CD4-positive, alpha-beta T cell (primary cell): ENCODE measurements around the gene HMG20B. TPM values are rescaled to one million over a fixed set of nuclear protein-coding genes. Genes with fewer than 3 reads are reported as not detected.

Source experiments
- ATAC-seq: fragments of 200-7000 bp; cut with Tn5 transposase; one replicate; pipeline ENCODE4 v1.10.0; 2022; ENCODE audit warnings: mild to moderate bottlenecking; ENCODE audit not compliant: poor library complexity
- CTCF ChIA-PET: fragments of 350-600 bp; sonication (Branson Sonifier 250); formaldehyde crosslinking; loops from one replicate; lab custom pipeline; 2021; ENCODE audit warnings: antibody characterized with exemption, inconsistent platforms; lab: Charles Lee
- POLR2A ChIA-PET: fragments of 350-600 bp; sonication (Branson Sonifier 250); formaldehyde crosslinking; loops from one replicate; lab custom pipeline; 2021; ENCODE audit warnings: antibody characterized with exemption, inconsistent platforms; lab: Charles Lee
- DNase-seq, 14 experiments: peaks; one replicate each; pipeline ENCODE4 v3.0.0-alpha.2; 2013 to 2020; ENCODE audit warnings: mixed read lengths in 2 of 14
- H3K27ac ChIP-seq, 2 donors: one replicate each; pipeline versions ENCODE4 v1.5.1 to v1.7.0; 2013; ENCODE audit warnings: low read length in 2 of 2, low read depth in 1 of 2, mild to moderate bottlenecking in 1 of 2
- H3K27me3 ChIP-seq, 2 experiments: 1 replicate in 1 of 2; 2 replicates in 1 of 2; pipeline versions ENCODE4 v1.6.1 to v1.7.0; 2013; ENCODE audit warnings: low read length in 2 of 2, control low read depth in 1 of 2, mild to moderate bottlenecking in 1 of 2, moderate library complexity in 1 of 2; ENCODE audit not compliant: insufficient read depth in 2 of 2, control insufficient read depth in 1 of 2
- H3K36me3 ChIP-seq: one replicate; pipeline ENCODE4 v1.6.1; 2013; ENCODE audit warnings: low read length, control low read depth; ENCODE audit not compliant: insufficient read depth
- H3K4me1 ChIP-seq: one replicate; pipeline ENCODE4 v1.6.1; 2013; ENCODE audit warnings: low read length, control low read depth; ENCODE audit not compliant: insufficient read depth
- H3K4me3 ChIP-seq: one replicate; pipeline ENCODE4 v1.5.1; 2013; ENCODE audit warnings: mild to moderate bottlenecking, low read length, moderate library complexity
- H3K9me3 ChIP-seq, 2 experiments: 1 replicate in 1 of 2; 2 replicates in 1 of 2; pipeline versions ENCODE4 v1.6.1 to v1.7.0; 2013; ENCODE audit warnings: low read length in 2 of 2, mild to moderate bottlenecking in 2 of 2, control low read depth in 1 of 2, moderate library complexity in 1 of 2; ENCODE audit not compliant: control insufficient read depth in 1 of 2, insufficient read depth in 1 of 2
- H3K27ac Mint-ChIP-seq: one replicate; pipeline ENCODE4 v1.8.0; 2020; ENCODE audit warnings: mixed read lengths
- H3K27me3 Mint-ChIP-seq: one replicate; pipeline ENCODE4 v1.8.0; 2021; ENCODE audit warnings: mixed read lengths
- H3K36me3 Mint-ChIP-seq: one replicate; pipeline ENCODE4 v1.8.0; 2021; ENCODE audit warnings: low read depth, mixed read lengths
- H3K4me1 Mint-ChIP-seq: one replicate; pipeline ENCODE4 v1.8.0; 2021; ENCODE audit warnings: low read depth, mixed read lengths
- H3K4me3 Mint-ChIP-seq: one replicate; pipeline ENCODE4 v1.8.0; 2020; ENCODE audit warnings: mild to moderate bottlenecking, mixed read lengths
- H3K9me3 Mint-ChIP-seq: one replicate; pipeline ENCODE4 v1.8.0; 2020; ENCODE audit warnings: mixed read lengths
- CTCF ChIP-seq: fragments of 200-600 bp; IDR thresholded peaks from one replicate; pipeline ENCODE4 v1.8.0; 2022; ENCODE audit warnings: antibody characterized with exemption, mild to moderate bottlenecking
- intact Hi-C, 2 experiments: fragments of 100-400 bp; cut with DNase I in 1 of 2; cut with micrococcal nuclease in 1 of 2; formaldehyde crosslinking; loops; one replicate each; pipeline versions ENCODE4 v1.15.1 to v1.9.0; 2023 to 2025; cut with DNase I, micrococcal nuclease
- total RNA-seq, 174 experiments: library from RNA in 2 of 174; stranded (reverse) in 2 of 174; gene quantifications; one replicate each; pipeline ENCODE4 v1.2.3 and lab custom pipeline; 2021 to 2026

HMG20B gene
- total RNA-seq, 2 experiments from 2014 or later, result 34.3 to 36.6 TPM

- intact Hi-C loops, result loop anchor here (1.0 to 2.0 kb wide), 3 partner anchors 32 to 73 kb away; no protein-coding TSS in a partner anchor
- Histone ChIP-seq H3K36me3 (peaks cover 57% of the 10 kb centered on the region), H3K4me1 (peaks cover 15% of the 10 kb centered on the region), H3K27me3 (no peaks in the 10 kb centered on the region), H3K9me3 (no peaks in the 10 kb centered on the region), H3K4me3 (no peak overlapping the region), H3K27ac (no peak overlapping the region)
- Mint-ChIP-seq H3K4me1 (peaks cover 7% of the 10 kb centered on the region), H3K27ac (no peak overlapping the region), H3K4me3 (no peak overlapping the region), H3K27me3 (no peaks in the 10 kb centered on the region), H3K9me3 (no peaks in the 10 kb centered on the region), H3K36me3 (peaks cover 26% of the 10 kb centered on the region)
- ChIA-PET POLR2A (no interaction called here), CTCF (interaction anchor here (0.6 kb wide), 1 partner anchor 208 kb away, joined by 4 read pairs; no protein-coding TSS in a partner anchor)
- DNase-seq (peak in 13 of 14 experiments; percentile 25 to 69 (median 44)), ATAC-seq (peak; percentile 50)
- TF ChIP-seq CTCF, result peak; percentile 82
Observed at GRCh38 chr19:3618144-3618810, 45.5 kb downstream of the HMG20B start.

GRCh38 chr19:3618811-3619630 lies 46.3 kb downstream of the HMG20B start:
- Mint-ChIP-seq H3K9me3 (no peaks in the 10 kb centered on the region), H3K27me3 (no peaks in the 10 kb centered on the region), H3K4me1 (peaks cover 7% of the 10 kb centered on the region), H3K4me3 (peak overlapping the region; percentile 15), H3K36me3 (peaks cover 26% of the 10 kb centered on the region), H3K27ac (no peak overlapping the region)
- ChIA-PET CTCF (interaction anchor here (0.6 kb wide), 1 partner anchor 74 kb away, joined by 3 read pairs; no protein-coding TSS in a partner anchor), POLR2A (no interaction called here)
- Histone ChIP-seq H3K27me3 (no peaks in the 10 kb centered on the region), H3K4me1 (peaks cover 16% of the 10 kb centered on the region), H3K27ac (no peak overlapping the region), H3K9me3 (no peaks in the 10 kb centered on the region), H3K36me3 (peaks cover 56% of the 10 kb centered on the region), H3K4me3 (no peak overlapping the region)
- DNase-seq, result no peak
- ATAC-seq, result no peak
- intact Hi-C loops, result loop anchor here (1.0 to 2.0 kb wide), 3 partner anchors 33 to 74 kb away; no protein-coding TSS in a partner anchor
- peak; percentile 35 for TF ChIP-seq CTCF

GRCh38 chr19:3619631-3620012 lies 46.9 kb downstream of the HMG20B start:
- Histone ChIP-seq H3K4me3 (no peak overlapping the region), H3K36me3 (peaks cover 54% of the 10 kb centered on the region), H3K27ac (no peak overlapping the region), H3K4me1 (peaks cover 22% of the 10 kb centered on the region), H3K27me3 (no peaks in the 10 kb centered on the region), H3K9me3 (no peaks in the 10 kb centered on the region)
- DNase-seq, result no peak
- ChIA-PET POLR2A (no interaction called here), CTCF (no interaction called here)
- peaks cover 29% of the 10 kb centered on the region for H3K36me3 Mint-ChIP-seq
- H3K4me3 Mint-ChIP-seq, result no peak overlapping the region
- peaks cover 13% of the 10 kb centered on the region for H3K4me1 Mint-ChIP-seq
- ATAC-seq, result no peak
- no peaks in the 10 kb centered on the region for H3K27me3 Mint-ChIP-seq
- H3K27ac Mint-ChIP-seq, result no peak overlapping the region
- TF ChIP-seq CTCF, result no peak
- H3K9me3 Mint-ChIP-seq, result no peaks in the 10 kb centered on the region
- intact Hi-C loops, result loop anchor here in 1 of 2 experiments (2.0 kb wide), 1 partner anchor 75 kb away; no protein-coding TSS in a partner anchor
